CD4-positive, CD25-positive, alpha-beta regulatory T cell (primary cell): ENCODE data around the gene BRINP2. TPM values are rescaled to one million over a fixed set of nuclear protein-coding genes. Genes with fewer than 3 reads are reported as not detected.

Experiments
- ATAC-seq, 2 donors: fragments of 150-1000 bp; cut with Tn5 transposase; one replicate each; pipeline ENCODE4 v1.10.0; 2021; ENCODE audit warnings: low read depth in 2 of 2, moderate number of reproducible peaks in 2 of 2, moderate library complexity in 1 of 2
- DNase-seq, 3 donors: peaks; one replicate each; pipeline versions ENCODE4 v3.0.0 to v3.0.0-alpha.2; 2012 to 2022; ENCODE audit warnings: mixed read lengths in 1 of 3
- H3K27ac ChIP-seq: one replicate; pipeline ENCODE4 v1.7.0; 2013; ENCODE audit warnings: mild to moderate bottlenecking, low read length; ENCODE audit not compliant: insufficient read depth, poor library complexity, severe bottlenecking
- H3K27me3 ChIP-seq: one replicate; pipeline ENCODE4 v1.7.0; 2013; ENCODE audit warnings: low read length; ENCODE audit not compliant: control insufficient read depth, insufficient read depth
- H3K36me3 ChIP-seq: one replicate; pipeline ENCODE4 v1.7.0; 2013; ENCODE audit warnings: mild to moderate bottlenecking, low read length, moderate library complexity; ENCODE audit not compliant: control insufficient read depth, insufficient read depth
- H3K4me1 ChIP-seq: 2 replicates; pipeline ENCODE4 v1.7.0; 2013; ENCODE audit warnings: mild to moderate bottlenecking, low read length; ENCODE audit not compliant: insufficient read depth, control insufficient read depth, poor library complexity, severe bottlenecking
- H3K4me3 ChIP-seq: one replicate; pipeline ENCODE4 v1.7.0; 2013; ENCODE audit warnings: low read depth, mild to moderate bottlenecking, low read length, moderate library complexity
- H3K9me3 ChIP-seq, 2 experiments: 1 replicate in 1 of 2; 2 replicates in 1 of 2; pipeline ENCODE4 v1.7.0; 2013; ENCODE audit warnings: low read length in 2 of 2, mild to moderate bottlenecking in 1 of 2, moderate library complexity in 1 of 2; ENCODE audit not compliant: control insufficient read depth in 2 of 2
- H3K27ac Mint-ChIP-seq, 3 donors: one replicate each; pipeline ENCODE4 v1.8.0; 2020 to 2022; ENCODE audit warnings: mild to moderate bottlenecking in 3 of 3, mixed read lengths in 3 of 3, moderate library complexity in 2 of 3
- H3K27me3 Mint-ChIP-seq: one replicate; pipeline ENCODE4 v1.8.0; 2022; ENCODE audit warnings: mild to moderate bottlenecking, mixed read lengths
- H3K36me3 Mint-ChIP-seq: one replicate; pipeline ENCODE4 v1.8.0; 2020; ENCODE audit warnings: mixed read lengths
- H3K4me1 Mint-ChIP-seq, 4 donors: one replicate each; pipeline ENCODE4 v1.8.0; 2020 to 2022; ENCODE audit warnings: mixed read lengths in 4 of 4, mild to moderate bottlenecking in 1 of 4
- H3K4me3 Mint-ChIP-seq, 4 donors: one replicate each; pipeline ENCODE4 v1.8.0; 2020 to 2022; ENCODE audit warnings: mild to moderate bottlenecking in 4 of 4, mixed read lengths in 4 of 4, moderate library complexity in 3 of 4
- H3K9me3 Mint-ChIP-seq, 7 donors: one replicate each; pipeline ENCODE4 v1.8.0; 2020 to 2022; ENCODE audit warnings: mixed read lengths in 7 of 7, mild to moderate bottlenecking in 3 of 7, moderate library complexity in 2 of 7
- polyA plus RNA-seq, 4 donors: library from polyadenylated mRNA; unstranded; fragments of 300-500 nt; fragmentation: Illumina TruSeq; gene quantifications; one replicate each; pipeline ENCODE4 v1.2.3, GENCODE V29; 2021
- total RNA-seq: library from RNA; stranded (reverse); gene quantifications from one replicate; pipeline ENCODE4 v1.2.3, GENCODE V29; 2022

The BRINP2 gene
- total RNA-seq (not detected), polyA plus RNA-seq (not detected)

- DNase-seq (peak in 1 of 3 donors; percentile 2), ATAC-seq (no peak)
- Histone ChIP-seq H3K4me1 (no peaks in the 10 kb centered on the region), H3K27me3 (peaks cover 10% of the 10 kb centered on the region), H3K9me3 (no peaks in the 10 kb centered on the region), H3K36me3 (no peaks in the 10 kb centered on the region), H3K4me3 (no peak within 1 kb of the TSS), H3K27ac (no peak within 1 kb of the TSS)
- Mint-ChIP-seq H3K9me3 (peaks cover 0 to 4% (median 0%) of the 10 kb centered on the region in 7 donors), H3K27ac (no peak within 1 kb of the TSS), H3K27me3 (peaks cover 17% of the 10 kb centered on the region), H3K4me3 (no peak within 1 kb of the TSS), H3K4me1 (peaks cover 0 to 2% (median 0%) of the 10 kb centered on the region in 4 donors), H3K36me3 (no peaks in the 10 kb centered on the region)
Measured at GRCh38 chr1:177170756-177171535, at the start of gene BRINP2. BRINP2 (plus strand) TSS chr1:177170958; CDS start chr1:177229877, 58,919 bp downstream.

GRCh38 chr1:177122461-177123251 lies 48.1 kb upstream of the BRINP2 start:
- Histone ChIP-seq H3K9me3 (no peaks in the 10 kb centered on the region), H3K27ac (no peak overlapping the region), H3K36me3 (no peaks in the 10 kb centered on the region), H3K4me1 (no peaks in the 10 kb centered on the region), H3K4me3 (no peak overlapping the region), H3K27me3 (no peaks in the 10 kb centered on the region)
- Mint-ChIP-seq H3K9me3 (peaks cover 0 to 5% (median 0%) of the 10 kb centered on the region in 7 donors), H3K27me3 (no peaks in the 10 kb centered on the region), H3K36me3 (no peaks in the 10 kb centered on the region), H3K4me1 (no peaks in the 10 kb centered on the region), H3K4me3 (no peak overlapping the region), H3K27ac (no peak overlapping the region)
- ATAC-seq (no peak), DNase-seq (no peak)

GRCh38 chr1:177124577-177125278 lies 46.0 kb upstream of the BRINP2 start:
- Histone ChIP-seq H3K4me1 (no peaks in the 10 kb centered on the region), H3K4me3 (no peak overlapping the region), H3K36me3 (no peaks in the 10 kb centered on the region), H3K9me3 (no peaks in the 10 kb centered on the region), H3K27ac (no peak overlapping the region), H3K27me3 (no peaks in the 10 kb centered on the region)
- Mint-ChIP-seq H3K27me3 (no peaks in the 10 kb centered on the region), H3K4me1 (no peaks in the 10 kb centered on the region), H3K36me3 (no peaks in the 10 kb centered on the region), H3K27ac (no peak overlapping the region), H3K4me3 (no peak overlapping the region), H3K9me3 (peaks cover 0 to 5% (median 0%) of the 10 kb centered on the region in 7 donors)
- DNase-seq (no peak), ATAC-seq (no peak)

- no peak overlapping the region for H3K27ac ChIP-seq
- H3K4me3 ChIP-seq: no peak overlapping the region
- H3K9me3 ChIP-seq: no peaks in the 10 kb centered on the region
- H3K4me3 Mint-ChIP-seq: no peak overlapping the region
- no peaks in the 10 kb centered on the region for H3K27me3 ChIP-seq
- no peaks in the 10 kb centered on the region for H3K4me1 Mint-ChIP-seq
- no peaks in the 10 kb centered on the region for H3K27me3 Mint-ChIP-seq
- no peaks in the 10 kb centered on the region for H3K4me1 ChIP-seq
- DNase-seq (no peak), ATAC-seq (no peak)
- no peaks in the 10 kb centered on the region for H3K36me3 ChIP-seq
- H3K36me3 Mint-ChIP-seq: no peaks in the 10 kb centered on the region
- peaks cover 0 to 5% (median 0%) of the 10 kb centered on the region in 7 donors for H3K9me3 Mint-ChIP-seq
- H3K27ac Mint-ChIP-seq: no peak overlapping the region
Measured at GRCh38 chr1:177126267-177126666, 44.5 kb upstream of the BRINP2 start.

GRCh38 chr1:177128665-177129281 lies 42.0 kb upstream of the BRINP2 start:
- ATAC-seq: no peak
- no peaks in the 10 kb centered on the region for H3K4me1 ChIP-seq
- Mint-ChIP-seq H3K4me3 (no peak overlapping the region), H3K36me3 (no peaks in the 10 kb centered on the region), H3K27ac (no peak overlapping the region), H3K27me3 (no peaks in the 10 kb centered on the region), H3K9me3 (peaks cover 0 to 3% (median 0%) of the 10 kb centered on the region in 7 donors), H3K4me1 (no peaks in the 10 kb centered on the region)
- no peaks in the 10 kb centered on the region for H3K27me3 ChIP-seq
- no peak for DNase-seq
- no peak overlapping the region for H3K4me3 ChIP-seq
- H3K36me3 ChIP-seq: no peaks in the 10 kb centered on the region
- H3K9me3 ChIP-seq: no peaks in the 10 kb centered on the region
- H3K27ac ChIP-seq: no peak overlapping the region

GRCh38 chr1:177130451-177130945 lies 40.3 kb upstream of the BRINP2 start:
- DNase-seq: no peak
- Histone ChIP-seq H3K4me1 (no peaks in the 10 kb centered on the region), H3K9me3 (no peaks in the 10 kb centered on the region), H3K36me3 (no peaks in the 10 kb centered on the region), H3K27ac (no peak overlapping the region), H3K4me3 (no peak overlapping the region), H3K27me3 (no peaks in the 10 kb centered on the region)
- Mint-ChIP-seq H3K27ac (no peak overlapping the region), H3K36me3 (no peaks in the 10 kb centered on the region), H3K4me1 (no peaks in the 10 kb centered on the region), H3K9me3 (peaks cover 0 to 3% (median 0%) of the 10 kb centered on the region in 7 donors), H3K27me3 (no peaks in the 10 kb centered on the region), H3K4me3 (no peak overlapping the region)
- no peak for ATAC-seq

GRCh38 chr1:177131723-177132122 lies 39.0 kb upstream of the BRINP2 start:
- Mint-ChIP-seq H3K4me1 (no peaks in the 10 kb centered on the region), H3K27me3 (no peaks in the 10 kb centered on the region), H3K9me3 (peaks cover 0 to 3% (median 0%) of the 10 kb centered on the region in 7 donors), H3K27ac (no peak overlapping the region), H3K36me3 (no peaks in the 10 kb centered on the region), H3K4me3 (no peak overlapping the region)
- Histone ChIP-seq H3K9me3 (no peaks in the 10 kb centered on the region), H3K4me3 (no peak overlapping the region), H3K36me3 (no peaks in the 10 kb centered on the region), H3K27ac (no peak overlapping the region), H3K27me3 (no peaks in the 10 kb centered on the region), H3K4me1 (no peaks in the 10 kb centered on the region)
- ATAC-seq (no peak), DNase-seq (no peak)
